Ovary (tissue), 9 donors: Measurements from ENCODE around the gene TMEM121. TPM values are rescaled to one million over a fixed set of nuclear protein-coding genes. Genes with fewer than 3 reads are reported as not detected.

Experiments used
- DNase-seq, 5 donors: peaks; one replicate each; pipeline ENCODE4 v3.0.0-alpha.2; 2019 to 2020
- H3K27ac ChIP-seq, 2 donors: fragments of 200-600 bp; one replicate each; pipeline versions ENCODE4 v1.5.1 to v1.8.0; 2019 to 2022
- H3K27me3 ChIP-seq: fragments of 200-600 bp; one replicate; pipeline ENCODE4 v1.8.0; 2022
- H3K36me3 ChIP-seq: fragments of 200-600 bp; sonication (generic); one replicate; pipeline ENCODE4 v1.5.1; 2019
- H3K4me1 ChIP-seq: one replicate; pipeline ENCODE4 v1.8.1; 2013; ENCODE audit warnings: mild to moderate bottlenecking, moderate library complexity; ENCODE audit not compliant: insufficient read depth
- H3K4me3 ChIP-seq: fragments of 200-600 bp; sonication (generic); one replicate; pipeline ENCODE4 v1.5.1; 2017
- H3K9me3 ChIP-seq, 2 donors: fragments of 200-600 bp in 1 of 2; sonication (generic) in 1 of 2; one replicate each; pipeline versions ENCODE4 v1.5.1 to v1.8.1; 2013 to 2019; ENCODE audit warnings: mild to moderate bottlenecking in 1 of 2, moderate library complexity in 1 of 2
- CTCF ChIP-seq, 3 donors: fragments of 450-650 bp in 2 of 3; fragments of 200-600 bp in 1 of 3; IDR thresholded peaks; one replicate each; pipeline versions ENCODE4 v1.5.1 to v1.8.0; 2016 to 2022; ENCODE audit warnings: antibody characterized with exemption in 3 of 3, mild to moderate bottlenecking in 1 of 3
- EP300 ChIP-seq: sonication (generic); formaldehyde crosslinking; IDR thresholded peaks from one replicate; pipeline ENCODE4 v1.6.1; 2017; ENCODE audit warnings: antibody characterized with exemption
- POLR2A ChIP-seq: fragments of 450-650 bp; IDR thresholded peaks from one replicate; pipeline ENCODE4 v1.6.1; 2017; ENCODE audit warnings: antibody characterized with exemption, mild to moderate bottlenecking, moderate library complexity
- WGBS, 3 donors: extraction: QIAGEN DNeasy Blood & Tissue Kit in 1 of 3; methylation state at CpG; one replicate each; pipeline versions ENCODE4 v1.1.5 to v1.1.7; 2013 to 2017; 5-methylcytosine and 5-hydroxymethylcytosine counted together
- intact Hi-C, 4 donors: fragments of 100-400 bp; cut with DNase I; formaldehyde crosslinking; loops; one replicate each; pipeline versions ENCODE4 v1.11.0 to v1.15.1; 2022 to 2023
- polyA plus RNA-seq, 2 donors: library from polyadenylated mRNA; stranded (reverse); fragments of 200-250 nt in 1 of 2; fragments of 350-450 nt in 1 of 2; fragmentation: Illumina TruSeq in 1 of 2; extraction: RNeasy Lipid Tissue Mini Kit (QIAGEN cat#74804) in 1 of 2; gene quantifications; one replicate each; pipeline ENCODE4 v1.2.3, GENCODE V29; 2013 to 2014
- total RNA-seq, 7 donors: library from RNA; depleted of rRNA in 2 of 7; stranded (reverse); fragments of >200 nt in 2 of 7; fragmentation: NEBNext Ultra II Directional in 3 of 7; extraction: Animal tissue kit (Norgen Biotek cat#: 25700) in 3 of 7; gene quantifications; one replicate each; pipeline versions ENCODE4 v1.1.0 to v1.2.4, GENCODE V29; 2016 to 2023
- donor health status: DM: no; HTN: no; CAD: no; lungs with moderate emphysema.
- donor health status: DM: no; HTN: no; CAD: no.
- donor health status: Bipolar disorder and iron deficiency.
- donor health status: DM: yes; HTN: yes; CAD: no.
- donor health status: DM: no; HTN: no; CAD: no.
- donor health status: DM: yes; HTN: yes; CAD: no.

Gene TMEM121
- total and polyA plus RNA-seq, 9 donors: 3.3 to 9.0 (median 4.1) TPM; not detected in 1

GRCh38 chr14:105533391-105533790 is 7.0 kb downstream of the TMEM121 start:
- Histone ChIP-seq H3K36me3 (no peaks in the 10 kb centered on the region), H3K4me3 (no peak overlapping the region), H3K27ac (no peak overlapping the region), H3K4me1 (peaks cover 8% of the 10 kb centered on the region), H3K27me3 (no peaks in the 10 kb centered on the region), H3K9me3 (no peaks in the 10 kb centered on the region)
- TF ChIP-seq POLR2A (no peak), EP300 (no peak), CTCF (IDR thresholded peaks at IDR 0.05) (no peak)
- intact Hi-C loops: no loop called here
- WGBS, 3 donors: 70 to 84% (median 82%) methylated on average over 9 of the region's 9 CpGs
- no peak for DNase-seq

- Histone ChIP-seq H3K27ac (no peak overlapping the region), H3K27me3 (no peaks in the 10 kb centered on the region), H3K9me3 (no peaks in the 10 kb centered on the region), H3K4me3 (no peak overlapping the region), H3K36me3 (no peaks in the 10 kb centered on the region), H3K4me1 (peaks cover 4% of the 10 kb centered on the region)
- intact Hi-C loops: no loop called here
- WGBS, 3 donors: 62 to 73% (median 64%) methylated on average over 21 of the region's 21 CpGs
- no peak for DNase-seq
- TF ChIP-seq EP300: no peak
- TF ChIP-seq POLR2A: no peak
- no peak for TF ChIP-seq CTCF (IDR thresholded peaks at IDR 0.05)
These were observed 7.6 kb downstream of the TMEM121 start for GRCh38 chr14:105533811-105534498.

- no peak overlapping the region for H3K4me3 ChIP-seq
- no peaks in the 10 kb centered on the region for H3K9me3 ChIP-seq
- no peaks in the 10 kb centered on the region for H3K27me3 ChIP-seq
- H3K4me1 ChIP-seq: no peaks in the 10 kb centered on the region
- H3K36me3 ChIP-seq: no peaks in the 10 kb centered on the region
- H3K27ac ChIP-seq: no peak overlapping the region
- no peak for DNase-seq
- intact Hi-C loops: no loop called here
- WGBS, 3 donors: 44 to 61% (median 47%) methylated on average over 13 of the region's 13 CpGs
- TF ChIP-seq CTCF (IDR thresholded peaks at IDR 0.05) (no peak), POLR2A (no peak), EP300 (no peak)
These were observed 8.2 kb downstream of the TMEM121 start for GRCh38 chr14:105534586-105534985.

- no peaks in the 10 kb centered on the region for H3K9me3 ChIP-seq
- no peaks in the 10 kb centered on the region for H3K4me1 ChIP-seq
- no peak for DNase-seq
- intact Hi-C loops: no loop called here
- no peak for TF ChIP-seq CTCF (IDR thresholded peaks at IDR 0.05)
- no peak overlapping the region for H3K4me3 ChIP-seq
- H3K27ac ChIP-seq: no peak overlapping the region
- 71 to 87% (median 77%) methylated on average over 7 of the region's 7 CpGs for WGBS, 3 donors
- H3K36me3 ChIP-seq: no peaks in the 10 kb centered on the region
- H3K27me3 ChIP-seq: no peaks in the 10 kb centered on the region
These were observed 9.7 kb downstream of the TMEM121 start for GRCh38 chr14:105536051-105536450.
